HepG2 (cell line): ENCODE results near the gene GYG1. TPM values are rescaled to one million over a fixed set of nuclear protein-coding genes. Genes with fewer than 3 reads are reported as not detected.
A peak's percentile ranks its signal among the peaks of the same experiment; 100 is the strongest.

ENCODE experiments used
- ARNT2 ChIP-seq: sonication (generic); formaldehyde crosslinking; IDR thresholded peaks from 2 replicates; pipeline ENCODE4 v1.8.0; 2022; ENCODE audit warnings: mild to moderate bottlenecking, low read depth, missing genetic modification reagents, moderate library complexity
- EEA1 ChIP-seq: sonication (generic); formaldehyde crosslinking; IDR thresholded peaks from 2 replicates; pipeline ENCODE4 v1.5.1; 2020; ENCODE audit warnings: mild to moderate bottlenecking, missing genetic modification reagents, borderline replicate concordance
- ELF1 ChIP-seq: sonication (generic); formaldehyde crosslinking; IDR thresholded peaks from 2 replicates; pipeline ENCODE4 v1.4.0; 2020; ENCODE audit warnings: missing genetic modification reagents
- FOXA3 ChIP-seq: IDR thresholded peaks from 2 replicates; pipeline ENCODE4 v1.6.1; 2016; ENCODE audit warnings: missing genetic modification reagents, missing compliant biosample characterization
- FOXP1 ChIP-seq, 2 experiments: fragments of 450-650 bp in 1 of 2; IDR thresholded peaks; 2 replicates each; pipeline ENCODE4 v1.6.1; 2017 to 2018; ENCODE audit warnings: antibody characterized with exemption in 1 of 2
- GFI1 ChIP-seq: sonication (generic); formaldehyde crosslinking; IDR thresholded peaks from 2 replicates; pipeline ENCODE4 v1.5.0; 2020; ENCODE audit warnings: missing genetic modification reagents, mild to moderate bottlenecking, borderline replicate concordance
- KLF6 ChIP-seq: IDR thresholded peaks from 2 replicates; pipeline ENCODE4 v1.8.0; 2016; ENCODE audit warnings: missing biosample characterization, missing genetic modification reagents
- MYC ChIP-seq: sonication (generic); formaldehyde crosslinking; IDR thresholded peaks from 2 replicates; pipeline ENCODE4 v1.9.0; 2021; ENCODE audit warnings: missing genetic modification reagents, borderline replicate concordance
- NR2F1 ChIP-seq, 2 experiments: fragments of 450-650 bp in 1 of 2; formaldehyde crosslinking in 1 of 2; IDR thresholded peaks; 2 replicates each; pipeline versions ENCODE4 v1.5.0 to v1.6.1; 2016 to 2020; ENCODE audit warnings: mild to moderate bottlenecking in 1 of 2, missing compliant biosample characterization in 1 of 2, missing genetic modification reagents in 1 of 2, moderate library complexity in 1 of 2
- REPIN1 ChIP-seq: sonication (generic); formaldehyde crosslinking; IDR thresholded peaks from 2 replicates; pipeline ENCODE4 v1.8.0; 2022; ENCODE audit warnings: missing genetic modification reagents, low read depth, mild to moderate bottlenecking, borderline replicate concordance
- SALL1 ChIP-seq: sonication (generic); formaldehyde crosslinking; IDR thresholded peaks from 2 replicates; pipeline ENCODE4 v1.8.0; 2022; ENCODE audit warnings: mild to moderate bottlenecking, missing genetic modification reagents
- SAP130 ChIP-seq: IDR thresholded peaks from 2 replicates; pipeline ENCODE4 v1.6.1; 2016; ENCODE audit warnings: low read depth
- TARDBP ChIP-seq: sonication (generic); formaldehyde crosslinking; IDR thresholded peaks from 2 replicates; pipeline ENCODE4 v1.8.0; 2022; ENCODE audit warnings: mild to moderate bottlenecking, missing genetic modification reagents
- TGIF2 ChIP-seq: IDR thresholded peaks from 2 replicates; pipeline ENCODE4 v1.6.1; 2016; ENCODE audit warnings: control low read depth, missing compliant biosample characterization
- THAP11 ChIP-seq: IDR thresholded peaks from 2 replicates; pipeline ENCODE4 v1.6.1; 2016; ENCODE audit warnings: missing biosample characterization, missing genetic modification reagents
- ZBTB20 ChIP-seq: sonication (generic); formaldehyde crosslinking; IDR thresholded peaks from 2 replicates; pipeline ENCODE4 v1.8.1; 2023; ENCODE audit warnings: missing genetic modification reagents, low read depth, mild to moderate bottlenecking, borderline replicate concordance
- ZFP82 ChIP-seq: sonication (generic); formaldehyde crosslinking; IDR thresholded peaks from 2 replicates; pipeline ENCODE4 v1.5.1; 2020; ENCODE audit warnings: mild to moderate bottlenecking, missing genetic modification reagents, borderline replicate concordance
- ZNF121 ChIP-seq: sonication (generic); formaldehyde crosslinking; IDR thresholded peaks from 2 replicates; pipeline ENCODE4 v1.5.0; 2020; ENCODE audit warnings: mild to moderate bottlenecking, missing genetic modification reagents
- ZNF501 ChIP-seq: sonication (generic); formaldehyde crosslinking; IDR thresholded peaks from 2 replicates; pipeline ENCODE4 v1.5.1; 2020; ENCODE audit warnings: mild to moderate bottlenecking, moderate library complexity, missing genetic modification reagents
- ZSCAN29 ChIP-seq: sonication (generic); formaldehyde crosslinking; conservative IDR thresholded peaks from 2 replicates; pipeline ENCODE4 v1.4.0; 2020; ENCODE audit warnings: mild to moderate bottlenecking, missing genetic modification reagents
- polyA plus RNA-seq, 8 experiments: library from polyadenylated mRNA; depleted of rRNA in 3 of 8; stranded (reverse) in 7 of 8; unstranded in 1 of 8; fragments of >200 nt; fragmentation: Illumina TruSeq in 4 of 8; extraction: Trizol in 4 of 8; gene quantifications; 2 replicates each; pipeline versions ENCODE4 v1.2.1 to v1.2.3, GENCODE V29; 2011 to 2016; ENCODE audit warnings: low read depth in 4 of 8, missing spikeins in 1 of 8, mixed read lengths in 1 of 8; ENCODE audit not compliant: insufficient read depth in 1 of 8
- total RNA-seq, 5 experiments: library from RNA; depleted of rRNA; stranded (reverse); fragments of >200 nt; fragmentation: Illumina TruSeq; extraction: Trizol; gene quantifications; 2 replicates each; pipeline ENCODE4 v1.2.3, GENCODE V29; 2016; ENCODE audit warnings: low read depth in 1 of 5
- TF ChIP-seq, protein P1 (sequence below): sonication (generic); formaldehyde crosslinking; IDR thresholded peaks from 2 replicates; pipeline ENCODE4 v1.4.0; 2020; ENCODE audit warnings: missing genetic modification reagents, borderline replicate concordance
- TF ChIP-seq, protein P2 (sequence below): sonication (generic); formaldehyde crosslinking; IDR thresholded peaks from 2 replicates; pipeline ENCODE4 v1.5.1; 2020; ENCODE audit warnings: mild to moderate bottlenecking, missing genetic modification reagents, moderate library complexity
- TF ChIP-seq, protein P3 (sequence below): IDR thresholded peaks from 2 replicates; pipeline ENCODE4 v1.6.1; 2016; ENCODE audit warnings: missing biosample characterization, missing genetic modification reagents, low read depth
- TF ChIP-seq, protein P4 (sequence below): fragments of 450-650 bp; IDR thresholded peaks from 2 replicates; pipeline ENCODE4 v1.6.1; 2016

The GYG1 gene
- total and polyA plus RNA-seq, 2 of the 13 experiments (the other 11 are each of a cell fraction or from before 2014, with no cell fraction given): 15.7 to 28.1 TPM

DNA sequence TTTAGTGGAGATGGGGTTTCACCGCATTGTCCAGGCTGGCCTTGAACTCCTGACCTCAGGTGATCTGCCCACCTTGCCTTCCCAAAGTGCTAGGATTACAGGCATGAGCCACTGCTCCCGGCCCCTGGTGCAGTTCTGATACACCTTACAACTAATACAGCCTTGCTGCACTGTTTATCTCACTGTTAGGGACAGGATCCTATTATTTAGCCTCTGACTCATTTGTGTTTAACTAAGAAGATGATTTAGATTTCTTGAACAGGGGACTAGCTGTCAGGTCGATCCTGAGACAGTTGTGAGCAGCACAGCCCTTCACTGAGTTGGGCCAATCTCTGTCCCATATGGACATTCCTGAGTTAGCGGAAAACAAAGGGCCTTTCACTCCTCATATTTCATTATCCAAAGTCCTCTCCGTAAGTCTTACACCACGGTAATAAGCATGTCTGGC is 19.2 kb downstream of the GYG1 start (continued):
- TF ChIP-seq, protein P1, sequence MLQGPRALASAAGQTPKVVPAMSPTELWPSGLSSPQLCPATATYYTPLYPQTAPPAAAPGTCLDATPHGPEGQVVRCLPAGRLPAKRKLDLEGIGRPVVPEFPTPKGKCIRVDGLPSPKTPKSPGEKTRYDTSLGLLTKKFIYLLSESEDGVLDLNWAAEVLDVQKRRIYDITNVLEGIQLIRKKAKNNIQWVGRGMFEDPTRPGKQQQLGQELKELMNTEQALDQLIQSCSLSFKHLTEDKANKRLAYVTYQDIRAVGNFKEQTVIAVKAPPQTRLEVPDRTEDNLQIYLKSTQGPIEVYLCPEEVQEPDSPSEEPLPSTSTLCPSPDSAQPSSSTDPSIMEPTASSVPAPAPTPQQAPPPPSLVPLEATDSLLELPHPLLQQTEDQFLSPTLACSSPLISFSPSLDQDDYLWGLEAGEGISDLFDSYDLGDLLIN: no peak
- TF ChIP-seq FOXA3 (0 out of 2 replicates have a peak, but pooled peaks have one; percentile 29), FOXP1 (IDR thresholded peaks at IDR 0.05) (no peak), FOXP1 (CRISPR knock-in tag; IDR thresholded peaks at IDR 0.05) (peak; percentile 44; the same call in 1 of the 2 replicates), EEA1 (CRISPR knock-in tag) (no peak), ARNT2 (CRISPR knock-in tag) (peak; percentile 55; the same call in 1 of the 2 replicates), NR2F1 (CRISPR knock-in tag; IDR thresholded peaks at IDR 0.05) (peak; percentile 27 to 55; a peak in 1 of 4 replicates), KLF6 (CRISPR knock-in tag) (no peak), TGIF2 (no peak), ZBTB20 (no peak), ELF1 (no peak), SAP130 (CRISPR knock-in tag) (peak; percentile 61; the same call in 1 of the 2 replicates), REPIN1 (CRISPR knock-in tag) (peak; percentile 66; the same call in 1 of the 2 replicates), THAP11 (CRISPR knock-in tag) (0 out of 2 replicates have a peak, but pooled peaks have one; percentile 27), ZNF501 (CRISPR knock-in tag) (no peak), ZNF121 (CRISPR knock-in tag) (no peak), GFI1 (peak; percentile 46; the same call in 1 of the 2 replicates), TARDBP (CRISPR knock-in tag) (peak; percentile 73), SALL1 (CRISPR knock-in tag) (peak; percentile 53), ZFP82 (CRISPR knock-in tag) (no peak), MYC (CRISPR knock-in tag) (peak; percentile 31; the same call in 1 of the 2 replicates), ZSCAN29 (CRISPR knock-in tag) (no peak)
- TF ChIP-seq, protein P2, sequence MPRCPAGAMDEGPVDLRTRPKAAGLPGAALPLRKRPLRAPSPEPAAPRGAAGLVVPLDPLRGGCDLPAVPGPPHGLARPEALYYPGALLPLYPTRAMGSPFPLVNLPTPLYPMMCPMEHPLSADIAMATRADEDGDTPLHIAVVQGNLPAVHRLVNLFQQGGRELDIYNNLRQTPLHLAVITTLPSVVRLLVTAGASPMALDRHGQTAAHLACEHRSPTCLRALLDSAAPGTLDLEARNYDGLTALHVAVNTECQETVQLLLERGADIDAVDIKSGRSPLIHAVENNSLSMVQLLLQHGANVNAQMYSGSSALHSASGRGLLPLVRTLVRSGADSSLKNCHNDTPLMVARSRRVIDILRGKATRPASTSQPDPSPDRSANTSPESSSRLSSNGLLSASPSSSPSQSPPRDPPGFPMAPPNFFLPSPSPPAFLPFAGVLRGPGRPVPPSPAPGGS: no peak
- TF ChIP-seq, protein P3, sequence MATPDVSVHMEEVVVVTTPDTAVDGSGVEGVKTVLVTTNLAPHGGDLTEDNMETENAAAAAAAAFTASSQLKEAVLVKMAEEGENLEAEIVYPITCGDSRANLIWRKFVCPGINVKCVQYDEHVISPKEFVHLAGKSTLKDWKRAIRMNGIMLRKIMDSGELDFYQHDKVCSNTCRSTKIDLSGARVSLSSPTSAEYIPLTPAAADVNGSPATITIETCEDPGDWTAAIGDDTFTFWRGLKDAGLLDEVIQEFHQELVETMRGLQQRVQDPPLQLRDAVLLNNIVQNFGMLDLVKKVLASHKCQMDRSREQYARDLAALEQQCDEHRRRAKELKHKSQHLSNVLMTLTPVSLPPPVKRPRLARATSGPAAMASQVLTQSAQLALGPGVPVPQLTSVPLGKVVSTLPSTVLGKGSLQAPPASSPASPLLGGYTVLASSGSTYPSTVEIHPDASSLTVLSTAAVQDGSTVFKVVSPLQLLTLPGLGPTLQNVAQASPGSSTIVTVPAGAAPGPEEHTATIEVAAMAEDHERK (CRISPR knock-in tag): no peak
- TF ChIP-seq, protein P4, sequence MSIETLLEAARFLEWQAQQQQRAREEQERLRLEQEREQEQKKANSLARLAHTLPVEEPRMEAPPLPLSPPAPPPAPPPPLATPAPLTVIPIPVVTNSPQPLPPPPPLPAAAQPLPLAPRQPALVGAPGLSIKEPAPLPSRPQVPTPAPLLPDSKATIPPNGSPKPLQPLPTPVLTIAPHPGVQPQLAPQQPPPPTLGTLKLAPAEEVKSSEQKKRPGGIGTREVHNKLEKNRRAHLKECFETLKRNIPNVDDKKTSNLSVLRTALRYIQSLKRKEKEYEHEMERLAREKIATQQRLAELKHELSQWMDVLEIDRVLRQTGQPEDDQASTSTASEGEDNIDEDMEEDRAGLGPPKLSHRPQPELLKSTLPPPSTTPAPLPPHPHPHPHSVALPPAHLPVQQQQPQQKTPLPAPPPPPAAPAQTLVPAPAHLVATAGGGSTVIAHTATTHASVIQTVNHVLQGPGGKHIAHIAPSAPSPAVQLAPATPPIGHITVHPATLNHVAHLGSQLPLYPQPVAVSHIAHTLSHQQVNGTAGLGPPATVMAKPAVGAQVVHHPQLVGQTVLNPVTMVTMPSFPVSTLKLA: no peak
